Naive thymus-derived CD4-positive, alpha-beta T cell (primary cell): Measurements from ENCODE around the gene LIMS3. TPM values are rescaled to one million over a fixed set of nuclear protein-coding genes. Genes with fewer than 3 reads are reported as not detected.
"Not testable (repeated sequence)": the region's sequence is repeated elsewhere in the genome, so short reads cannot be mapped to it uniquely, and the experiment has no call there.

Experiments used
- ATAC-seq: fragments of 150-1000 bp; cut with Tn5 transposase; 2 replicates; pipeline ENCODE4 v1.10.0; 2021; ENCODE audit warnings: mild to moderate bottlenecking, moderate library complexity
- CTCF ChIA-PET: fragments of 350-600 bp; sonication (Branson Sonifier 250); formaldehyde crosslinking; loops from one replicate; lab custom pipeline; 2021; ENCODE audit warnings: antibody characterized with exemption; lab: Charles Lee
- POLR2A ChIA-PET: fragments of 350-600 bp; sonication (Branson Sonifier 250); formaldehyde crosslinking; loops from one replicate; lab custom pipeline; 2021; ENCODE audit warnings: antibody characterized with exemption, inconsistent platforms; lab: Charles Lee
- DNase-seq, 9 donors: peaks; one replicate each; pipeline versions ENCODE4 v3.0.0 to v3.0.0-alpha.2; 2020 to 2022; ENCODE audit warnings: mixed read lengths in 1 of 9
- H3K27ac ChIP-seq: one replicate; pipeline ENCODE4 v1.7.0; 2013; ENCODE audit warnings: mild to moderate bottlenecking, low read depth, low read length, moderate library complexity
- H3K27me3 ChIP-seq, 2 donors: one replicate each; pipeline ENCODE4 v1.7.0; 2013; ENCODE audit warnings: low read length in 2 of 2, mild to moderate bottlenecking in 2 of 2, moderate library complexity in 2 of 2; ENCODE audit not compliant: control insufficient read depth in 2 of 2, insufficient read depth in 2 of 2
- H3K36me3 ChIP-seq, 3 experiments: 1 replicate in 2 of 3; 2 replicates in 1 of 3; pipeline ENCODE4 v1.7.0; 2013; ENCODE audit warnings: low read length in 3 of 3, mild to moderate bottlenecking in 3 of 3, moderate library complexity in 1 of 3; ENCODE audit not compliant: insufficient read depth in 3 of 3, control insufficient read depth in 2 of 3
- H3K4me1 ChIP-seq, 2 donors: one replicate each; pipeline ENCODE4 v1.7.0; 2013; ENCODE audit warnings: low read length in 2 of 2, mild to moderate bottlenecking in 2 of 2, moderate library complexity in 1 of 2; ENCODE audit not compliant: control insufficient read depth in 2 of 2, insufficient read depth in 2 of 2
- H3K4me3 ChIP-seq: 2 replicates; pipeline ENCODE4 v1.7.0; 2013; ENCODE audit warnings: mild to moderate bottlenecking, low read length
- H3K9me3 ChIP-seq, 3 experiments: 1 replicate in 2 of 3; 2 replicates in 1 of 3; pipeline ENCODE4 v1.7.0; 2013; ENCODE audit warnings: low read length in 3 of 3; ENCODE audit not compliant: control insufficient read depth in 2 of 3
- H3K27ac Mint-ChIP-seq, 9 donors: one replicate each; pipeline ENCODE4 v1.8.0; 2020 to 2022; ENCODE audit warnings: mixed read lengths in 9 of 9, mild to moderate bottlenecking in 8 of 9, moderate library complexity in 5 of 9, inconsistent platforms in 2 of 9
- H3K27me3 Mint-ChIP-seq, 5 donors: one replicate each; pipeline ENCODE4 v1.8.0; 2021 to 2022; ENCODE audit warnings: mixed read lengths in 5 of 5, mild to moderate bottlenecking in 1 of 5
- H3K36me3 Mint-ChIP-seq, 5 donors: one replicate each; pipeline ENCODE4 v1.8.0; 2020 to 2022; ENCODE audit warnings: mixed read lengths in 5 of 5, mild to moderate bottlenecking in 3 of 5, inconsistent platforms in 1 of 5
- H3K4me1 Mint-ChIP-seq, 7 donors: one replicate each; pipeline ENCODE4 v1.8.0; 2020 to 2022; ENCODE audit warnings: mixed read lengths in 7 of 7, mild to moderate bottlenecking in 3 of 7, inconsistent platforms in 1 of 7
- H3K4me3 Mint-ChIP-seq, 10 donors: one replicate each; pipeline ENCODE4 v1.8.0; 2020 to 2022; ENCODE audit warnings: mild to moderate bottlenecking in 10 of 10, mixed read lengths in 10 of 10, moderate library complexity in 6 of 10, inconsistent platforms in 2 of 10
- H3K9me3 Mint-ChIP-seq, 11 donors: one replicate each; pipeline ENCODE4 v1.8.0; 2020 to 2022; ENCODE audit warnings: mixed read lengths in 11 of 11, mild to moderate bottlenecking in 4 of 11, inconsistent platforms in 1 of 11, moderate library complexity in 1 of 11
- intact Hi-C, 2 donors: fragments of 100-400 bp; cut with micrococcal nuclease; formaldehyde crosslinking; loops; one replicate each; pipeline ENCODE4 v1.15.1; 2023
- polyA plus RNA-seq, 2 donors: library from polyadenylated mRNA; unstranded; fragments of 300-500 nt; fragmentation: Illumina TruSeq; gene quantifications; one replicate each; pipeline ENCODE4 v1.2.3, GENCODE V29; 2021
- total RNA-seq, 6 experiments: library from RNA in 5 of 6; stranded (reverse) in 5 of 6; gene quantifications; 1 replicate in 5 of 6; 2 replicates in 1 of 6; pipeline ENCODE4 v1.2.3 and lab custom pipeline; 2021 to 2026

The LIMS3 gene
- total and polyA plus RNA-seq, 7 experiments from 2014 or later, result 0.19 to 2.6 (median 1.3) TPM

DNA sequence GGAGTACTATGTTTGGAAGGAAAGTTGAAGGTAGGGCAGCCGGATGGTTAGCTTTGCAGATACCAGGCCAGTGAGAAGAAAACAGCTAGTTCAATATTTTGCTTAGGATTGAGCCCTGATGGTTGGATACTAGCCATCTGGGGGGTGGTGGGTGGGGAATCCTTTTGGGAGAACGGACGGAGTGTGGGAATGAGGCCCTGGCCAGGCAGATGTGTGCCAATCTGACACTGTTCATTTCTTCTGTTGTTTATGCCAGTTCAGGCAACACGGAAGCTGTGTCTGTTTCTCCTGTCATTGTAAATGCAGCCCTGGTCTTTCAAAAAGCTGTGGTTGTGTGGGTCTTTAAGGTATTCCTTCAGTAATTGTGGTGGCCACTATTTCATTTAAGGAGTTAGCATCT lies 7.5 kb upstream of the LIMS3 start:
- intact Hi-C loops, H3K27ac Mint-ChIP-seq, H3K4me3 ChIP-seq, ATAC-seq, H3K27ac ChIP-seq, H3K27me3 Mint-ChIP-seq, H3K4me3 Mint-ChIP-seq, H3K9me3 ChIP-seq, H3K27me3 ChIP-seq, H3K4me1 ChIP-seq, H3K9me3 Mint-ChIP-seq, DNase-seq, H3K4me1 Mint-ChIP-seq, H3K36me3 ChIP-seq, H3K36me3 Mint-ChIP-seq, POLR2A ChIA-PET, CTCF ChIA-PET: not testable (repeated sequence)

GRCh38 chr2:109893736-109894135 lies 4.8 kb upstream of the LIMS3 start:
- H3K27ac Mint-ChIP-seq, H3K36me3 ChIP-seq, H3K9me3 Mint-ChIP-seq, POLR2A ChIA-PET, H3K27me3 ChIP-seq, H3K27ac ChIP-seq, intact Hi-C loops, H3K36me3 Mint-ChIP-seq, H3K4me3 Mint-ChIP-seq, ATAC-seq, H3K27me3 Mint-ChIP-seq, H3K4me1 Mint-ChIP-seq, DNase-seq, H3K4me1 ChIP-seq, H3K4me3 ChIP-seq, H3K9me3 ChIP-seq, CTCF ChIA-PET: not testable (repeated sequence)

GRCh38 chr2:109894141-109894540 lies 4.3 kb upstream of the LIMS3 start:
- H3K4me3 ChIP-seq, H3K4me3 Mint-ChIP-seq, DNase-seq, H3K4me1 Mint-ChIP-seq, H3K27me3 Mint-ChIP-seq, H3K9me3 Mint-ChIP-seq, ATAC-seq, H3K36me3 ChIP-seq, H3K27ac ChIP-seq, POLR2A ChIA-PET, CTCF ChIA-PET, H3K27me3 ChIP-seq, H3K4me1 ChIP-seq, H3K27ac Mint-ChIP-seq, intact Hi-C loops, H3K9me3 ChIP-seq, H3K36me3 Mint-ChIP-seq: not testable (repeated sequence)

GRCh38 chr2:109895090-109895869 lies 3.2 kb upstream of the LIMS3 start:
- H3K36me3 ChIP-seq, H3K4me1 ChIP-seq, intact Hi-C loops, H3K4me3 Mint-ChIP-seq, H3K4me3 ChIP-seq, CTCF ChIA-PET, H3K36me3 Mint-ChIP-seq, H3K27me3 Mint-ChIP-seq, H3K9me3 ChIP-seq, H3K27me3 ChIP-seq, H3K27ac Mint-ChIP-seq, H3K27ac ChIP-seq, DNase-seq, H3K4me1 Mint-ChIP-seq, H3K9me3 Mint-ChIP-seq, POLR2A ChIA-PET: not testable (repeated sequence)
- ATAC-seq, result peak; percentile 48

DNA sequence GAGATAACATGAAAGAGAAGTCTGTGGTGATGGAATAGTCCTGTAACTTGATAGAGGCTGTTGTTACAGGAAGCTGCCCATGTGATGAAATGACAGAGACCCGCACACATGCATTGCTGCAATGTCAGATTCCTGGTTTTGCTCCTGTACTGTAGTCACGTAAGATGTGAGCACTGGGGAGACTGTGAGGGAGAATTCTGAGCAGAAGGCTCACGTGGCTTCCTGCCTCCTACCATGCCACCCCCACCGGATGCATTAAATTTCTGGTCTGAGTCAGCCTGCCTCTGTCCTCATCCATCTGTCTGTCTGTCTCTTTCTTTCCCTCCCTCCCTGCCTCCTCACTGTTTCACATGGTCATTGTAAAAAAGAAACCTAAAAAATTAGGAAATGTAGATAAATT lies 2.3 kb upstream of the LIMS3 start:
- H3K27me3 Mint-ChIP-seq, H3K4me3 Mint-ChIP-seq, H3K36me3 Mint-ChIP-seq, H3K4me1 Mint-ChIP-seq, H3K36me3 ChIP-seq, intact Hi-C loops, H3K9me3 Mint-ChIP-seq, H3K4me1 ChIP-seq, POLR2A ChIA-PET, H3K27ac Mint-ChIP-seq, H3K4me3 ChIP-seq, DNase-seq, CTCF ChIA-PET, H3K27ac ChIP-seq, H3K27me3 ChIP-seq, H3K9me3 ChIP-seq: not testable (repeated sequence)
- peak; percentile 88 for ATAC-seq

- H3K4me3 ChIP-seq, intact Hi-C loops, H3K36me3 ChIP-seq, CTCF ChIA-PET, POLR2A ChIA-PET, H3K27ac ChIP-seq, H3K4me3 Mint-ChIP-seq, H3K4me1 Mint-ChIP-seq, H3K4me1 ChIP-seq, H3K27me3 Mint-ChIP-seq, DNase-seq, H3K27ac Mint-ChIP-seq, H3K9me3 ChIP-seq, H3K27me3 ChIP-seq, ATAC-seq, H3K36me3 Mint-ChIP-seq, H3K9me3 Mint-ChIP-seq: not testable (repeated sequence)
Observed at GRCh38 chr2:109897769-109898461, 573 bp upstream of the LIMS3 start.

- intact Hi-C loops, H3K4me1 ChIP-seq, H3K4me1 Mint-ChIP-seq, H3K36me3 ChIP-seq, H3K9me3 ChIP-seq, POLR2A ChIA-PET, H3K36me3 Mint-ChIP-seq, H3K27ac Mint-ChIP-seq, DNase-seq, H3K27ac ChIP-seq, H3K4me3 ChIP-seq, H3K27me3 Mint-ChIP-seq, CTCF ChIA-PET, H3K9me3 Mint-ChIP-seq, H3K4me3 Mint-ChIP-seq, ATAC-seq, H3K27me3 ChIP-seq: not testable (repeated sequence)
Observed at GRCh38 chr2:109905796-109906195, 7.3 kb downstream of the LIMS3 start.
